Loucy (cell line): ENCODE measurements around the gene UBE2O.

Experiments used
- H2AFZ ChIP-seq: fragments of 200-600 bp; sonication (generic); 2 replicates; pipeline ENCODE4 v1.6.0; 2016; ENCODE audit warnings: antibody characterized with exemption, mild to moderate bottlenecking, low read length, moderate library complexity
- H3F3A ChIP-seq: fragments of 200-600 bp; 2 replicates; pipeline ENCODE4 v1.6.0; 2016; ENCODE audit warnings: antibody characterized with exemption, low read depth, mild to moderate bottlenecking
- H3K27me3 ChIP-seq: fragments of 200-600 bp; sonication (generic); 2 replicates; pipeline ENCODE4 v1.6.1; 2014; ENCODE audit warnings: low read length, mild to moderate bottlenecking; ENCODE audit not compliant: insufficient read depth, poor library complexity, severe bottlenecking
- H3K36me3 ChIP-seq: fragments of 200-600 bp; sonication (generic); 2 replicates; pipeline ENCODE4 v1.6.1; 2016; ENCODE audit warnings: low read length; ENCODE audit not compliant: insufficient read depth
- H3K4me1 ChIP-seq: fragments of 200-600 bp; sonication (generic); 2 replicates; pipeline ENCODE4 v1.5.1; 2014; ENCODE audit warnings: low read length, mild to moderate bottlenecking; ENCODE audit not compliant: insufficient read depth, poor library complexity, severe bottlenecking
- H3K4me2 ChIP-seq: fragments of 200-600 bp; sonication (generic); 2 replicates; pipeline ENCODE4 v1.6.0; 2014; ENCODE audit warnings: antibody characterized with exemption, low read length, low read depth, mild to moderate bottlenecking; ENCODE audit not compliant: poor library complexity, severe bottlenecking
- H3K4me3 ChIP-seq: fragments of 200-600 bp; sonication (generic); 2 replicates; pipeline ENCODE4 v1.5.1; 2014; ENCODE audit warnings: low read length, mild to moderate bottlenecking, mixed read lengths; ENCODE audit not compliant: poor library complexity, severe bottlenecking
- H3K79me2 ChIP-seq: fragments of 200-600 bp; sonication (generic); 2 replicates; pipeline ENCODE4 v1.6.1; 2014; ENCODE audit warnings: low read length; ENCODE audit not compliant: insufficient read depth
- H3K9ac ChIP-seq: fragments of 200-600 bp; sonication (generic); 2 replicates; pipeline ENCODE4 v1.6.0; 2014; ENCODE audit warnings: mild to moderate bottlenecking, low read depth, low read length, moderate library complexity; ENCODE audit not compliant: poor library complexity, severe bottlenecking
- H3K9me2 ChIP-seq: fragments of 200-600 bp; sonication (generic); replicated peaks from 2 replicates; pipeline ENCODE4 v1.6.1; 2016; ENCODE audit warnings: low read depth, low read length, mixed read lengths
- H3K9me3 ChIP-seq: fragments of 200-600 bp; sonication (generic); 2 replicates; pipeline ENCODE4 v1.6.1; 2014; ENCODE audit warnings: mild to moderate bottlenecking, antibody characterized with exemption, low read length, low read depth; ENCODE audit not compliant: insufficient read depth
- H4K20me1 ChIP-seq: fragments of 200-600 bp; sonication (generic); 2 replicates; pipeline ENCODE4 v1.6.0; 2014; ENCODE audit warnings: antibody characterized with exemption, low read length, mild to moderate bottlenecking; ENCODE audit not compliant: insufficient read depth, poor library complexity, severe bottlenecking
- CTCF ChIP-seq: fragments of 200-600 bp; sonication (generic); conservative IDR thresholded peaks from 2 replicates; pipeline ENCODE4 v1.5.1; 2014; ENCODE audit warnings: mild to moderate bottlenecking, antibody characterized with exemption, low read length
- EZH2phosphoT487 ChIP-seq: fragments of 200-600 bp; IDR thresholded peaks from 2 replicates; pipeline ENCODE4 v1.6.1; 2018; ENCODE audit warnings: antibody characterized with exemption, mild to moderate bottlenecking, moderate library complexity, borderline replicate concordance

The UBE2O gene

GRCh38 chr17:76385892-76386786 is 66.8 kb downstream of the UBE2O start:
- Histone ChIP-seq H3K27me3 (no peaks in the 10 kb centered on the region), H3K36me3 (peaks cover 7% of the 10 kb centered on the region; the same call in 1 of the 2 replicates), H3K4me1 (peaks cover 18% of the 10 kb centered on the region), H4K20me1 (no peaks in the 10 kb centered on the region), H3K4me3 (peak overlapping the region; percentile 27), H3K9me3 (no peaks in the 10 kb centered on the region), H3K9me2 (no peaks in the 10 kb centered on the region), H3F3A (peaks cover 4% of the 10 kb centered on the region; the same call in 1 of the 2 replicates), H3K4me2 (peak overlapping the region; percentile 42), H2AFZ (peak overlapping the region; percentile 16; the same call in 1 of the 2 replicates), H3K9ac (peak overlapping the region; percentile 10), H3K79me2 (no peaks in the 10 kb centered on the region)
- TF ChIP-seq EZH2phosphoT487 (no peak), CTCF (peak; percentile 78)

GRCh38 chr17:76384987-76385891 is 67.7 kb downstream of the UBE2O start:
- Histone ChIP-seq H4K20me1 (no peaks in the 10 kb centered on the region), H3K4me1 (peaks cover 18% of the 10 kb centered on the region), H3K27me3 (no peaks in the 10 kb centered on the region), H3K9ac (no peak overlapping the region), H3K9me3 (no peaks in the 10 kb centered on the region), H2AFZ (no peak overlapping the region; the same call in 1 of the 2 replicates), H3K9me2 (no peaks in the 10 kb centered on the region), H3K79me2 (no peaks in the 10 kb centered on the region), H3K4me3 (peak overlapping the region; percentile 76), H3K36me3 (no peaks in the 10 kb centered on the region), H3K4me2 (peak overlapping the region; percentile 88), H3F3A (peaks cover 4% of the 10 kb centered on the region; the same call in 1 of the 2 replicates)
- TF ChIP-seq CTCF (no peak), EZH2phosphoT487 (no peak)

GRCh38 chr17:76384222-76384986 is 68.5 kb downstream of the UBE2O start, which contains the start of gene SPHK1:
TSS of gene SPHK1 (plus strand) at chr17:76384609. CDS start at chr17:76385645, 1,036 bp downstream.
- Histone ChIP-seq H3K4me1 (peaks cover 18% of the 10 kb centered on the region), H3K79me2 (no peaks in the 10 kb centered on the region), H2AFZ (peak within 1 kb of the TSS; percentile 96), H3F3A (no peaks in the 10 kb centered on the region), H3K27me3 (no peaks in the 10 kb centered on the region), H3K9me2 (no peaks in the 10 kb centered on the region), H3K9ac (peak within 1 kb of the TSS; percentile 74), H3K36me3 (no peaks in the 10 kb centered on the region), H3K4me2 (peak within 1 kb of the TSS; percentile 88), H3K9me3 (no peaks in the 10 kb centered on the region), H4K20me1 (no peaks in the 10 kb centered on the region), H3K4me3 (peak within 1 kb of the TSS; percentile 76)
- TF ChIP-seq CTCF = no peak
- no peak for TF ChIP-seq EZH2phosphoT487
